ENCODE measurements around the gene CAMK1D.

The CAMK1D gene

DNA sequence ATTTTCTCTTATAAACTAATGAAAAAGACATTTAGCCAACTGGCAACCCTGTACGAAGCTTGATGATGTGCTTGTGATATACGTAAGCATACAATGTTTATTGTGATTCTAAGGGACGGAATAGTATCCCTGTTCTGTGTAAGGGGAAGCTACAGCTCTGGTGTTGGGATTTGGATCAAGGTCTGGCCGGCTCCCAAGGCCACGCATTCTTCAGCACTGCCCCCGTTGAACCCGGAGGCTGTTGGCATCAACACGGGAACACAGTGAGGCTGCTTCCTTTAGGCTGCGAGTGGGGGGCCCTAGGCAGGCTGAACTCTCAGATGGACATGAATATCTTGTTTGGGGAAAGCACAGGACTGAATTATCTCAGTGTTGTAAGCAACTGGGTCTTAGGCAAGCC lies 180.6 kb downstream of the CAMK1D start:
- ChIA-PET CTCF (no interaction called here), POLR2A (no interaction called here)
- Histone ChIP-seq H3K36me3 (ENCODE audit: control insufficient read depth in 2 of 2, insufficient read depth in 1 of 2, low read length in 2 of 2) (no peaks in the 10 kb centered on the region), H3K9me3 (ENCODE audit: control insufficient read depth, insufficient read depth, low read depth, low read length) (no peaks in the 10 kb centered on the region; the same call in 1 of the 2 replicates), H3K4me3 (ENCODE audit: low read depth, low read length) (no peak overlapping the region), H3K27ac (ENCODE audit: extremely low read depth, low read depth, low read length) (no peak overlapping the region), H3K4me1 (ENCODE audit: control insufficient read depth, insufficient read depth, low read length) (peaks cover 5% of the 10 kb centered on the region; the same call in 1 of the 2 replicates)
- no peak for TF ChIP-seq TRIM28 (IDR thresholded peaks at IDR 0.05; ENCODE audit: borderline replicate concordance, low read length)
- TF ChIP-seq, protein P1, sequence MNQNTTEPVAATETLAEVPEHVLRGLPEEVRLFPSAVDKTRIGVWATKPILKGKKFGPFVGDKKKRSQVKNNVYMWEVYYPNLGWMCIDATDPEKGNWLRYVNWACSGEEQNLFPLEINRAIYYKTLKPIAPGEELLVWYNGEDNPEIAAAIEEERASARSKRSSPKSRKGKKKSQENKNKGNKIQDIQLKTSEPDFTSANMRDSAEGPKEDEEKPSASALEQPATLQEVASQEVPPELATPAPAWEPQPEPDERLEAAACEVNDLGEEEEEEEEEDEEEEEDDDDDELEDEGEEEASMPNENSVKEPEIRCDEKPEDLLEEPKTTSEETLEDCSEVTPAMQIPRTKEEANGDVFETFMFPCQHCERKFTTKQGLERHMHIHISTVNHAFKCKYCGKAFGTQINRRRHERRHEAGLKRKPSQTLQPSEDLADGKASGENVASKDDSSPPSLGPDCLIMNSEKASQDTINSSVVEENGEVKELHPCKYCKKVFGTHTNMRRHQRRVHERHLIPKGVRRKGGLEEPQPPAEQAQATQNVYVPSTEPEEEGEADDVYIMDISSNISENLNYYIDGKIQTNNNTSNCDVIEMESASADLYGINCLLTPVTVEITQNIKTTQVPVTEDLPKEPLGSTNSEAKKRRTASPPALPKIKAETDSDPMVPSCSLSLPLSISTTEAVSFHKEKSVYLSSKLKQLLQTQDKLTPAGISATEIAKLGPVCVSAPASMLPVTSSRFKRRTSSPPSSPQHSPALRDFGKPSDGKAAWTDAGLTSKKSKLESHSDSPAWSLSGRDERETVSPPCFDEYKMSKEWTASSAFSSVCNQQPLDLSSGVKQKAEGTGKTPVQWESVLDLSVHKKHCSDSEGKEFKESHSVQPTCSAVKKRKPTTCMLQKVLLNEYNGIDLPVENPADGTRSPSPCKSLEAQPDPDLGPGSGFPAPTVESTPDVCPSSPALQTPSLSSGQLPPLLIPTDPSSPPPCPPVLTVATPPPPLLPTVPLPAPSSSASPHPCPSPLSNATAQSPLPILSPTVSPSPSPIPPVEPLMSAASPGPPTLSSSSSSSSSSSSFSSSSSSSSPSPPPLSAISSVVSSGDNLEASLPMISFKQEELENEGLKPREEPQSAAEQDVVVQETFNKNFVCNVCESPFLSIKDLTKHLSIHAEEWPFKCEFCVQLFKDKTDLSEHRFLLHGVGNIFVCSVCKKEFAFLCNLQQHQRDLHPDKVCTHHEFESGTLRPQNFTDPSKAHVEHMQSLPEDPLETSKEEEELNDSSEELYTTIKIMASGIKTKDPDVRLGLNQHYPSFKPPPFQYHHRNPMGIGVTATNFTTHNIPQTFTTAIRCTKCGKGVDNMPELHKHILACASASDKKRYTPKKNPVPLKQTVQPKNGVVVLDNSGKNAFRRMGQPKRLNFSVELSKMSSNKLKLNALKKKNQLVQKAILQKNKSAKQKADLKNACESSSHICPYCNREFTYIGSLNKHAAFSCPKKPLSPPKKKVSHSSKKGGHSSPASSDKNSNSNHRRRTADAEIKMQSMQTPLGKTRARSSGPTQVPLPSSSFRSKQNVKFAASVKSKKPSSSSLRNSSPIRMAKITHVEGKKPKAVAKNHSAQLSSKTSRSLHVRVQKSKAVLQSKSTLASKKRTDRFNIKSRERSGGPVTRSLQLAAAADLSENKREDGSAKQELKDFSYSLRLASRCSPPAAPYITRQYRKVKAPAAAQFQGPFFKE (tag by site-specific recombination; IDR thresholded peaks at IDR 0.05; ENCODE audit: borderline replicate concordance): no peak
- TF ChIP-seq ZNF704 (tag by site-specific recombination; IDR thresholded peaks at IDR 0.05): no peak
- no peak for TF ChIP-seq FEZF1 (tag by site-specific recombination; IDR thresholded peaks at IDR 0.05)
- no peak for TF ChIP-seq ZNF350 (tag by site-specific recombination; IDR thresholded peaks at IDR 0.05)
- TF ChIP-seq REST (tag by site-specific recombination; IDR thresholded peaks at IDR 0.05): no peak

- no peak overlapping the region for H3K4me3 ChIP-seq (ENCODE audit: low read depth, low read length)
- ChIA-PET POLR2A (no interaction called here), CTCF (no interaction called here)
- no peaks in the 10 kb centered on the region for H3K36me3 ChIP-seq (ENCODE audit: control insufficient read depth in 2 of 2, insufficient read depth in 1 of 2, low read length in 2 of 2)
- peaks cover 13% of the 10 kb centered on the region for H3K4me1 ChIP-seq (ENCODE audit: control insufficient read depth, insufficient read depth, low read length)
- no peaks in the 10 kb centered on the region; the same call in 1 of the 2 replicates for H3K9me3 ChIP-seq (ENCODE audit: control insufficient read depth, insufficient read depth, low read depth, low read length)
- no peak overlapping the region for H3K27ac ChIP-seq (ENCODE audit: extremely low read depth, low read depth, low read length)
- no peak for TF ChIP-seq ZNF843 (tag by site-specific recombination; IDR thresholded peaks at IDR 0.05)
- TF ChIP-seq GLI2 (tag by site-specific recombination; IDR thresholded peaks at IDR 0.05; ENCODE audit: borderline replicate concordance, low read depth): no peak
- no peak for TF ChIP-seq ZNF391 (tag by site-specific recombination; IDR thresholded peaks at IDR 0.05; ENCODE audit: borderline replicate concordance, low read depth)
- no peak for TF ChIP-seq ZNF19 (tag by site-specific recombination; IDR thresholded peaks at IDR 0.05; ENCODE audit: low read depth)
- TF ChIP-seq, protein P2, sequence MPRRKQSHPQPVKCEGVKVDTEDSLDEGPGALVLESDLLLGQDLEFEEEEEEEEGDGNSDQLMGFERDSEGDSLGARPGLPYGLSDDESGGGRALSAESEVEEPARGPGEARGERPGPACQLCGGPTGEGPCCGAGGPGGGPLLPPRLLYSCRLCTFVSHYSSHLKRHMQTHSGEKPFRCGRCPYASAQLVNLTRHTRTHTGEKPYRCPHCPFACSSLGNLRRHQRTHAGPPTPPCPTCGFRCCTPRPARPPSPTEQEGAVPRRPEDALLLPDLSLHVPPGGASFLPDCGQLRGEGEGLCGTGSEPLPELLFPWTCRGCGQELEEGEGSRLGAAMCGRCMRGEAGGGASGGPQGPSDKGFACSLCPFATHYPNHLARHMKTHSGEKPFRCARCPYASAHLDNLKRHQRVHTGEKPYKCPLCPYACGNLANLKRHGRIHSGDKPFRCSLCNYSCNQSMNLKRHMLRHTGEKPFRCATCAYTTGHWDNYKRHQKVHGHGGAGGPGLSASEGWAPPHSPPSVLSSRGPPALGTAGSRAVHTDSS (tag by site-specific recombination; IDR thresholded peaks at IDR 0.05): no peak
- TF ChIP-seq ZNF747 (tag by site-specific recombination; IDR thresholded peaks at IDR 0.05): no peak
- TF ChIP-seq SP2 (tag by site-specific recombination; IDR thresholded peaks at IDR 0.05): no peak
- TF ChIP-seq ZNF629 (tag by site-specific recombination; IDR thresholded peaks at IDR 0.05): no peak
- TF ChIP-seq, protein P3, sequence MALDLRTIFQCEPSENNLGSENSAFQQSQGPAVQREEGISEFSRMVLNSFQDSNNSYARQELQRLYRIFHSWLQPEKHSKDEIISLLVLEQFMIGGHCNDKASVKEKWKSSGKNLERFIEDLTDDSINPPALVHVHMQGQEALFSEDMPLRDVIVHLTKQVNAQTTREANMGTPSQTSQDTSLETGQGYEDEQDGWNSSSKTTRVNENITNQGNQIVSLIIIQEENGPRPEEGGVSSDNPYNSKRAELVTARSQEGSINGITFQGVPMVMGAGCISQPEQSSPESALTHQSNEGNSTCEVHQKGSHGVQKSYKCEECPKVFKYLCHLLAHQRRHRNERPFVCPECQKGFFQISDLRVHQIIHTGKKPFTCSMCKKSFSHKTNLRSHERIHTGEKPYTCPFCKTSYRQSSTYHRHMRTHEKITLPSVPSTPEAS (tag by site-specific recombination; IDR thresholded peaks at IDR 0.05): no peak
- no peak for TF ChIP-seq ZNF561 (tag by site-specific recombination; IDR thresholded peaks at IDR 0.05; ENCODE audit: borderline replicate concordance)
- TF ChIP-seq ZBTB21 (tag by site-specific recombination; IDR thresholded peaks at IDR 0.05): no peak
- TF ChIP-seq ZFP3 (tag by site-specific recombination; IDR thresholded peaks at IDR 0.05; ENCODE audit: low read depth): no peak
- no peak for TF ChIP-seq ZNF514 (tag by site-specific recombination; IDR thresholded peaks at IDR 0.05)
- TF ChIP-seq ZBTB17 (tag by site-specific recombination; IDR thresholded peaks at IDR 0.05): no peak
Observed at GRCh38 chr10:12531305-12532220, 182.2 kb downstream of the CAMK1D start.

Measured in HEK293 (cell line).